NCI-H774 (cell line): ENCODE measurements around the gene STK17A.

ENCODE experiments used
- DNase-seq: peaks from one replicate; lab custom pipeline; 2025; lab: John Stamatoyannopoulos, UW

STK17A gene

DNA sequence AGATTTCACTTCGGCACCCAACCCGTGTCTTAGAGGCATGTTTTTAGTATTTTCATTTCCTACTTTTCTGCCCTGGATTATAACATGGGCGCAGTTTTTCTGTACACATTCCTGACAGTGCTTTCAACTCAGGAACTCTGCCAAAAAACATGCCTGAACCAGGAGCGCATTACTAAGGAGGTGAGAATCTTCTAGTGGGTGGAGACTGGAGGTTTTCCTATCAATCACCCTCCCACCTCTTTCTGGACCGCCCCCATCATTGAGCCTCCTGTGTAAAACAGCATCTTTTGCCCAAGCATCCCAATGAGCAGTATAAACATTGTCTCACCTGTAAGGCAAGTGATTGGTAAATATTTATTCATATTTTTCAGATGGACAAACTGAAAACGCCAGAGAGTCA, 53.2 kb downstream of the STK17A start:
- peak; percentile 25 for DNase-seq

DNA sequence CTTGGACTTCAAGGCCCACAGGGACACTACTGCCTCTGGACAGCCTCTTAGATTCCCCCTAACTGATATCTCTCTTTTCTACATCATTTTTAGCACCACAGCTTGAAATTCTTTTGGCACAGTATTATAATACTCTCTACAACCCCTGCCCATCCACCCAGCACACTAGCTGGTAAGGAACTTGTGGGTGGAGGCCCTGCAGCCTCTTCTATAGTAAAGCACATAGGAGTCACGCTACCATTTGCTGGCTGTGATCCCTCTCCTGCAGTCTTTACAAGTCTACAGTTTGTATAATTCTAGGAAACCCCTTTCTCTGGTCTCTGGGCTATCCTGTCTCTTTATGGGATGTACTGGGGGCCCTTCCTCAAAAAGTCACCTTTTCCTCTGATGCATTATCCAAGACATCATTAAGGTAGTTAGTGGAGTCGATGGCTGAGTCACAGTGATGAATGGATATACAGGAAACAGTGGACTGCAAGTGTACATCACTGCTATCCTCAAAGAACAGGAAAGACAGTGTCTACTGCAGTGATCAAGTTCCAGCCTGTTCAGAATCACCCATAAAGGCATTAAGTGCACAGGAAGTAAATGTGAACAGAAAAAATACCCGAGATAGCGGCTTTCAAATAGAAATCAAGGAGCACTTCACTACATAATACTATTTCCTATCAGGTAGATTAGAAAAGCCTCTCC, 54.4 kb downstream of the STK17A start:
- no peak for DNase-seq

DNA sequence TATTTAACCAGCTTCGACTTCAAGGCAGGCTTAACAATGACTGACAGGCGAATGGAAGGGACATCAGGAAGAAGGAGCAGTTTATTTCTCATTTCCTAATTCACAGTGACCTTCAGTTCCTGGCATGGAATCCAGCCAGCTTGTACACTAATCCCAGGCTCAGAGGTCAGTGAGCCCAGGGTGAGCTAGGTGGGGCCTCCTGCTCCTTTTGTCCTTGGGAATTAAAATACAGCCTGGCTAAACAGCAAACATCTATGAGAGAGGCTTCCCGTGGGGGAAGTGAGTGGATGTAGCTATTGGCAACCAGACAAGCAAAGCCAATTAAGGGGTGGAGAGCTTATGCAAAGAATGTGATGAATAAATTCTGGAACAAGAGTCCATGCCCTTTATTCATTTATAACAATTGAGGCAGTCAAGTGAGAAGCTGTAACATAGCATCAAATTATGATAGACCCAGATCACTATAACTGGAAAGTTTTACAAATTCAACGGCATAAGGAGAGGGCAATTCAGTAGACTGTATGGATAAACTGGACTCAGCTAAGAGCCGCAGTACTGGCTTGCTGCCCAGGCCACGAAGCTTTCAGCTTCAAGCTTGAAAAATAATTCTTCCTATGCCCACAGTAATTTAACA, 57.1 kb downstream of the STK17A start:
- DNase-seq, result peak; percentile 92

GRCh38 chr7:43640679-43641078, 57.8 kb downstream of the STK17A start:
- no peak for DNase-seq

- DNase-seq, result no peak
These were observed 60.2 kb downstream of the STK17A start for GRCh38 chr7:43642897-43643630.

DNA sequence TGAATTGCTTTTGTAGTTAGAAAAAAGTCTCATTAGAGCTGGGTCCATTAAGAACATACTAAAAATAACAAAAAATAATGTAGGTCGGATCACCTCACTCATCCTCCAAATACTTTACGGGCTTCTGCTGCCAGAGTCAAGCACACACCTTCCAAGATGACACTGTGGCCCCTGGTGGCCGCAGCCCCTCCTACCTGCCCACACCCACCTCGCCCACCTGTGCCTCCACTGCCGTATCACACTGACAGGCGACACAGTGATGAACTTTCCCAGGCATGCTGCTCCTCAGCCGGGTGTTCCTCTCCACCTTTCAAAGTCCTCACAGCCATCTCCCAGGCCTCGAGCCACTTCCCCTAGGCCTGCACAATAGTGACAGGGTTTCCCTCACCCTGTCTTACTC, 60.9 kb downstream of the STK17A start:
- no peak for DNase-seq

DNA sequence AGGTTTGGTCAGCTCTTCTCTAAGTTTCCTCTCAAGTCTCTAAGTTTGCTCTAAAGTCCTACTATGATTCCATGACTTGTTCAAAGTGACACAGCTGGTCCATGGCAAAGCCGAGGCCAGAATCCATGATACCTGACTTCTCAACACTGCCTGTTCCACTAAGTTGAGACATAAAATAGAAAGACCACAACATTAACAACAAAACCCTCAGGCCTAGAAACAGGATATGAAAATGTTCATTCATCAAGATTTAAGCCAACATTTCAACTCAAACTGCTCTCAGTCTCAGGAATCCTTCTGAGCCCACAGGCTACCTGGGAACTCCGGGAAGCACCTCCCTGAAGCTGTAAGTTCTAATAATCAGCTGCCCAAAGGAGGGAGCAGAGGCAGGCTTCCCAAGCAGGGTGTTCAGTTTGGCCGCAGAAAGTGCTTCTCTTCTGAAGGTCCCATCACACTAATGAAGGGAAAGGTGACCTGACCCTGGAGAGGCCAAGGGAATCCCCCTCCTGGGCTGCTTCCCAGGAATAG, 62.9 kb downstream of the STK17A start:
- no peak for DNase-seq

GRCh38 chr7:43646603-43647338, 63.9 kb downstream of the STK17A start:
- no peak for DNase-seq

- DNase-seq, result no peak
These were observed 64.4 kb downstream of the STK17A start for GRCh38 chr7:43647339-43647672.

DNA sequence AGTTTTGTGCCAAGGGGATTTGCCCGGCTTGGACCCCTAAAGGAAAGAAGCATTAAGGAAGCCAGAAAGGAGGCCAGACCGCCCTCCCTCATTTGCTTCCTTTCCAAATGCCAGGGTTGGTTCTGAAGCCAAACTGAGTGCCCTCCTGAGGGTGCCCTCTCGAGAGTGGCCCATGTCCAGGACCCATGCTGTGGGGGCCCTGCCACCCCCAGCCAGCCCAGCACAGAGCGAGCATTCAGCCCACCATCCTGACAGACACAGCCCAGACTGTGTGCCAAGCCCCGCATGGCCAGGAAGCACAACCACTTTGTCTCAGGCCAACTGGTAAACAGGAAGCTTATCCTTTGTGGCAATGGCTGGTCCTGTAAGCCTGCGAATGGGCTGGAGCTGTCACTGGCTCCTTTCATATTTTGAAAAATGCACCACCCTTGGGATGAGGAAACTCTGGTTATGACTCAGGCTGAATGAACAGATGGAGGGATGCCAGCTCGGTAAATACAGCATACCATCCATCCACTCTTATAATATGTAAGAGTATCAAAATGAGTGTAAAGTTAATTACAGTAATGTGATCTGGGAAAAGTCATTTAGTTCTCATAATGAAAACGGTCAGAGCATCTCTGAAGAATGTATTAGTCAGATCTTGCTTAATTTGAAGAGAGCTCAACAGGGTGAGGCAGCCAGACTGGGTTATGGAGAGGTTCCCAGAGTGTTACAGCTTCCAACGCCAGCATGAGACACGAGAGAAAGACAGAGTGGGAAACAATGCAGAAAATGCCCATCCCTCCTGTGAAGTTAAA, 65.0 kb downstream of the STK17A start:
- DNase-seq, result no peak

DNA sequence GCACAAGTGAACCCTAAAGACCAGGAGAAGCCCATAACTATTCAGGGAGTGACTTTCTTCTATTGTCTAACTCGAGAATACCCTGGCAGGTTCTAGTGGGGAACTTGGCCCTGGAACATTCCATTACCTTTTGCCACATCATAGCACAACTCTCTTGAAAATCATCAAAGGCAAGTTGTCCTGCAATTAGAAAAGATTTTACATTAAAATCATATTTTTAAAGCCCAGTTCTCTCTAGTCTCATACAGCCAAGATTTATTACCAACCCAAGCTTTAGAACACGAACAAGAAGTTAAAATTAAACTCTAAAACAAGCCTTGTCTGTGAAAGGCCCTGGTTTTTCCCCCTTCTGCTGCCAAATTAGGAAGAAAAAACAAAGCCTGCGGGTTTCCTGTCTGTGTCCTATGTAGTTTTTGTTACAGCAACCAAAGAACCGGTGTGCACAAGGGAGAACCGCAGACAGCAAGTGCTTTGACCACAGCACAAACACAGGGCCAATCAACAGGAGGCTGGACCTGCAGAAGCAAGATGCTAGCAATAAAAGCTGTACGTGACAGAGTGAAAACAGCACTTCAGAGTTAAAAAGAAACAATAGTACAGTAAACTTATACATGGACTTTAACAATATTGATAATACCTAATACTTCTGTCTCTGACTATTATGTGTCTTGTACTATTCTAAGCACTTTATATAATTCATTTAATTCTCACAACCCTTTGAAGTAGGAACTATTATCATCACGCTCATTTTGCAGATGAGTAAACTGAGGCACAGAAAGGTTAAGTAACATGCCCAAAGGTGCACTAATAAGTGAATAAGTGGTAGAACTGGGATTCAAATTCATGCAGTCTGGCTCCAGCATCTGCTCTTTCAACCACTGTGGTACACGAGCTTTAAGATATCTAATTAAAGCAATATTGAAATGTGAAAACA, 65.8 kb downstream of the STK17A start:
- no peak for DNase-seq

GRCh38 chr7:43649755-43650274, 66.9 kb downstream of the STK17A start:
- no peak for DNase-seq

DNA sequence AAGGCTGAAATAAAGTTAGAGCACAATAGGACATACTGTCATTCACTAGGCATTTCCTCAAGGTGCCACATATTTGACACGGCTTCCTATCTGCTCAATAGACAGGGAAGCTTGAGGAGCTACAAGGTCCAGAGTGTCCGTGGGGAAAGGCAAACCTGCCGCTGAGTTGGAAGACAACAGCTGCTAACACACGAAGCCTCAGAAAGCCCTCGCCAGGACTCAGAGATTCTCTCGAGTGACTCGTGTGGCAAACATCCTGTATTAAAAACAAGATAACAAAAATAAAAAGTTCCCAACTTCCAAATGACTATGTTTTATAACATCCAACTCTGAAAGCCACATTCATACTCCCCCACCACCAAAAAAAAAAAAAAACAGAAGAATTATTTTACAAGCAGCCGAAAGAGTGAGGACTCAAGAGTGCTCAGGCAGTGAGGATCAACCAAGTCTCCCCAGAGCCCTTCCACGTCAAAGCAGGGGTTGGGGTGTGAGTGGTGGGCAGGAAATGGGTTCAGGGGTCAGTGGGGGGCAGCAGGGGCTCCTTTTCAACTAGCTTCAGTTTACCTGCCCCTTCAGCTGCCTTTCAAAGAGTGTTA, 67.6 kb downstream of the STK17A start:
- DNase-seq, result no peak

DNA sequence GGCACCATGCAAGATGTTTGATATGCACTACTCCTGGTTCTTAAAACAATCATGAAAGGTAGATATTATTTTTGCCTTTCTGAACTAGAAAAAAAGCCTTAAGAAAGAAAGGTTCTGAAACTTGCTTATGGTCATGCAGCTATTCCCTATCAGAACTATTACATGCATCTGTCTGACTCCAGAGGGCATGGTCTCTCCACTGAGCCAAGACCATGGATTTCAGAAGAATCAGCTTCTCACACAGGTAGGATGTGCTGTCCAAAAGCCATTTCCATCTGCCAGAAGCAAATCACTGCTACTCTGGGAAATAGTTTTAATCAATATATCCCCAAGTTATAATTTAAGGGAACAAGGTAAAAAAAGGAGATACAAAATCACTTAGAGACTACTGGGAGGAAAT, 69.5 kb downstream of the STK17A start:
- DNase-seq, result no peak

DNA sequence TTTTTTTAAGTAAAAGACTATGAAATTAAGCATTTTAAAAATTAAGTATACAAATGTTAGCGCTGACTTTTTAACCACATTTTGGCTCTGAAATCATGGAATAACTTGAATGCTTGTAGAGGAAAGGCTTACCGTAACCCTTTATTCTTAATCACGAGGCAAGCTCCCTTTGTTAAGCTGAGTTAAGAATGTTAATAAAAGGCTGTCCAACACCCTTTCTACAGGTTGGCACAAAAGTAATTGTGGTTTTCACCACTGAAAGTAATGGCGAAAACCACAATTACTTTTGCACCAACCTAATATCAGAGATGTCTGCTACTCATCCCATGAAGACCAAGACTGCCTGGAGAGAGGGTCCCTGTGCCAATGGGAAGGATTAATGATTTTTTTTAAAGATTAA, 70.6 kb downstream of the STK17A start:
- DNase-seq, result no peak

- no peak for DNase-seq
These were observed 71.1 kb downstream of the STK17A start for GRCh38 chr7:43653891-43654504.

DNA sequence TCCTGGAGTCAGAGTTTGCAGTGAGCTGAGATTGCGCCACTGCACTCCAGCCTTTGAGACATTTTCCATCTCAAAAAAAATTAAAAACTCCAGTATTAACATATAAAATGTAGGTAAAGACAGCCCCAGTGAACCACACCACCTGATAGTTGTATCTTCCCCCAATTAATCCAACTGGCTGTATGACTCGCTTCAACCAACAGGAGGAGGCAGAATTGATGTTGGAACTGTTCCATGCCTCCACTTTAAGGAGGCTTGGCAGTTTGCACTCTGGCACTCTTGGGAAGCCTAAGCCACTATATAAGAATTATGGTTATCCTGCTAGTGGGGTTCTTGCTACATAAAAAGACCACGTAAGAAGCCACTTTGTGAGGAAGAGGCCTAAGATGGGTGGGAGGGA, 72.7 kb downstream of the STK17A start:
- no peak for DNase-seq

DNA sequence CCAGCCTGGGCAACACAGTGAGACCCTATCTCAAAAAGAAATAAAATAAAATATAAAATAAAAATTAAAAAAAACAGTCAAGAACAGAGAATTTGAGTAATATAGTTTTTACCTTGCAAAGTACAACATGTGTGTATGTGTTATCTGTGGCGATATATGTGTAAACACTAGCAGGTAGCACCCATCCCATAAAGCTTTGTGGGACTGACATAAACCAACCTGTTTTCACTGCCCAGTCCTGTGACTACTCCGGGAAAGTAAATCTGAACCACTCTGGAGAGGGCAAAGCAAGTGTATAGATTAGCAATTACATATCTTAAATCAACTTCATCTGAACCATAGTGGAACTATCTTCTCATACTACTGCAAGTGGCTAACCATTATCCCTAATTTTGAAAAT, 74.1 kb downstream of the STK17A start:
- DNase-seq, result no peak
